GM12878 (cell line): ENCODE data around the gene PRUNE1. TPM values are rescaled to one million over a fixed set of nuclear protein-coding genes. Genes with fewer than 3 reads are reported as not detected.
A peak's percentile ranks its signal among the peaks of the same experiment; 100 is the strongest.

Experiments used
- ATF7 ChIP-seq: fragments of 450-650 bp; IDR thresholded peaks from 2 replicates; pipeline ENCODE4 v1.6.1; 2016; ENCODE audit warnings: low read depth, mild to moderate bottlenecking
- BCLAF1 ChIP-seq: fragments of 450-650 bp; IDR thresholded peaks from 2 replicates; pipeline ENCODE4 v1.6.1; 2017; ENCODE audit warnings: antibody characterized with exemption, mild to moderate bottlenecking, moderate library complexity
- CREM ChIP-seq: IDR thresholded peaks from 2 replicates; pipeline ENCODE4 v1.6.1; 2014; ENCODE audit warnings: antibody characterized with exemption, low read depth
- CTCF ChIP-seq, 3 experiments: IDR thresholded peaks in 2 of 3; conservative IDR thresholded peaks in 1 of 3; 2 replicates each; pipeline ENCODE4 v1.5.1; 2011; ENCODE audit warnings: low read depth in 3 of 3, low read length in 3 of 3, mild to moderate bottlenecking in 3 of 3, control low read depth in 2 of 3, moderate library complexity in 2 of 3, inconsistent platforms in 1 of 3, mixed read lengths in 1 of 3; ENCODE audit not compliant: control insufficient read depth in 2 of 3, insufficient read depth in 1 of 3; ENCODE audit errors: extremely low read depth in 1 of 3
- E4F1 ChIP-seq: fragments of 450-650 bp; IDR thresholded peaks from 2 replicates; pipeline ENCODE4 v1.6.1; 2018; ENCODE audit warnings: borderline replicate concordance, mild to moderate bottlenecking; ENCODE audit not compliant: partially characterized antibody
- ETV6 ChIP-seq, 2 experiments: fragments of 450-650 bp in 1 of 2; IDR thresholded peaks in 1 of 2; conservative IDR thresholded peaks in 1 of 2; 2 replicates each; pipeline ENCODE4 v1.6.1; 2014; ENCODE audit warnings: antibody characterized with exemption in 1 of 2, borderline replicate concordance in 1 of 2, low read depth in 1 of 2, mild to moderate bottlenecking in 1 of 2, moderate library complexity in 1 of 2
- FOXK2 ChIP-seq: fragments of 450-650 bp; IDR thresholded peaks from 2 replicates; pipeline ENCODE4 v1.6.1; 2017; ENCODE audit warnings: mild to moderate bottlenecking, moderate library complexity
- LARP7 ChIP-seq: fragments of 450-650 bp; IDR thresholded peaks from 2 replicates; pipeline ENCODE4 v1.6.1; 2017; ENCODE audit warnings: mild to moderate bottlenecking
- NRF1 ChIP-seq: conservative IDR thresholded peaks from 2 replicates; pipeline ENCODE4 v1.6.1; 2011; ENCODE audit warnings: mild to moderate bottlenecking, low read depth, low read length, improper control_type of control experiment
- PAX5 ChIP-seq: IDR thresholded peaks from 2 replicates; pipeline ENCODE4 v1.6.1; 2011; ENCODE audit warnings: low read depth, low read length, borderline replicate concordance
- POLR2AphosphoS5 ChIP-seq: IDR thresholded peaks from 2 replicates; pipeline ENCODE4 v1.6.1; 2011; ENCODE audit warnings: mild to moderate bottlenecking, low read length, inconsistent platforms
- RELB ChIP-seq: fragments of 450-650 bp; IDR thresholded peaks from 2 replicates; pipeline ENCODE4 v1.6.1; 2017; ENCODE audit warnings: low read depth, mild to moderate bottlenecking, moderate library complexity
- SP1 ChIP-seq: IDR thresholded peaks from one replicate; pipeline ENCODE4 v1.6.1; 2011; ENCODE audit warnings: low read depth, low read length
- STAT3 ChIP-seq: IDR thresholded peaks from 2 replicates; pipeline ENCODE4 v1.6.1; 2011; ENCODE audit warnings: low read depth, low read length, improper control_type of control experiment
- TCF12 ChIP-seq: IDR thresholded peaks from 2 replicates; pipeline ENCODE4 v1.6.1; 2011; ENCODE audit warnings: low read depth, mild to moderate bottlenecking, low read length
- TCF3 ChIP-seq: IDR thresholded peaks from 2 replicates; pipeline ENCODE4 v1.6.1; 2012; ENCODE audit warnings: low read depth, mild to moderate bottlenecking, low read length, borderline replicate concordance; ENCODE audit not compliant: insufficient read depth
- ZBED1 ChIP-seq: IDR thresholded peaks from 2 replicates; pipeline ENCODE4 v1.6.1; 2016; ENCODE audit warnings: borderline replicate concordance
- ZNF274 ChIP-seq: IDR thresholded peaks from one replicate; pipeline ENCODE4 v1.8.0; 2011; ENCODE audit not compliant: insufficient read length, insufficient read depth
- ZNF384 ChIP-seq: IDR thresholded peaks from 2 replicates; pipeline ENCODE4 v1.6.1; 2012; ENCODE audit warnings: low read depth, mild to moderate bottlenecking, low read length, improper control_type of control experiment, borderline replicate concordance
- polyA plus RNA-seq, 11 experiments: library from polyadenylated mRNA; depleted of rRNA in 4 of 11; unstranded in 6 of 11; stranded (reverse) in 5 of 11; fragments of >200 nt; fragmentation: Nextera tagmentation in 4 of 11; fragmentation: Illumina TruSeq in 1 of 11; extraction: Ambion mirVana in 4 of 11; extraction: Trizol in 1 of 11; gene quantifications; 1 replicate in 1 of 11; 2 replicates in 10 of 11; pipeline versions ENCODE4 v1.2.1 to v1.2.3, GENCODE V29; 2011 to 2016; ENCODE audit warnings: inconsistent platforms in 2 of 11, missing spikeins in 2 of 11, low read depth in 1 of 11
- total RNA-seq, 4 experiments: library from RNA; depleted of rRNA in 3 of 4; stranded (reverse); fragments of >200 nt in 3 of 4; fragmentation: Illumina TruSeq in 1 of 4; extraction: Trizol in 1 of 4; gene quantifications; 2 replicates each; pipeline versions ENCODE4 v1.2.1 to v1.2.3, GENCODE V29; 2013 to 2021

PRUNE1 gene
- total and polyA plus RNA-seq, 10 of the 15 experiments (the other 5 are each of a cell fraction or from before 2014, with no cell fraction given), result 4.7 to 24.5 (median 12.4) TPM

- no peak for TF ChIP-seq ZNF384
- TF ChIP-seq ATF7, result no peak
- TF ChIP-seq POLR2AphosphoS5, result 0 out of 2 replicates have a peak, but pooled peaks have one; percentile 50
- TF ChIP-seq SP1, result no peak
- 0 out of 2 replicates have a peak, but pooled peaks have one; percentile 26 for TF ChIP-seq TCF12
- no peak for TF ChIP-seq ZNF274
- no peak for TF ChIP-seq E4F1
- TF ChIP-seq TCF3, result 0 out of 2 replicates have a peak, but pooled peaks have one; percentile 16
- TF ChIP-seq CTCF (IDR thresholded peaks at IDR 0.05 in 2 of 3, conservative IDR thresholded peaks at IDR 0.05 in 1 of 3; ENCODE audit: control insufficient read depth in 2 of 3, extremely low read depth in 1 of 3, insufficient read depth in 1 of 3, low read depth in 3 of 3, low read length in 3 of 3), result peak; percentile 38 to 57 (median 43); a peak in 4 of 6 replicates
- TF ChIP-seq LARP7, result no peak
- 0 out of 2 replicates have a peak, but pooled peaks have one; percentile 21 for TF ChIP-seq RELB
- TF ChIP-seq NRF1, result no peak
- TF ChIP-seq PAX5, result no peak
- no peak for TF ChIP-seq FOXK2
- TF ChIP-seq ZBED1, result no peak
- TF ChIP-seq CREM, result no peak
- no peak for TF ChIP-seq STAT3
- TF ChIP-seq BCLAF1, result no peak
- TF ChIP-seq ETV6 (conservative IDR thresholded peaks at IDR 0.05 in 1 of 2, IDR thresholded peaks at IDR 0.05 in 1 of 2; ENCODE audit: borderline replicate concordance in 1 of 2, low read depth in 1 of 2), result no peak
Observed at GRCh38 chr1:151006327-151007052, 1.8 kb upstream of the PRUNE1 start, which contains the start of gene MINDY1 (continued).
